GOT3 (cell line): ENCODE data around the gene ASB11.

Source experiments
- DNase-seq: peaks from one replicate; lab custom pipeline; 2025; ENCODE audit warnings: mixed read lengths; lab: John Stamatoyannopoulos, UW

The ASB11 gene

GRCh38 chrX:15315509-15315908 lies at the start of gene ASB11:
TSS of gene ASB11 (minus strand) at chrX:15315640. CDS start at chrX:15315605, 35 bp downstream.
- no peak for DNase-seq

GRCh38 chrX:15359701-15360100 lies 44.3 kb upstream of the ASB11 start:
- no peak for DNase-seq

- DNase-seq: no peak
Observed at GRCh38 chrX:15358533-15358932, 43.1 kb upstream of the ASB11 start.

- no peak for DNase-seq
Observed at GRCh38 chrX:15356444-15356843, 41.0 kb upstream of the ASB11 start.

GRCh38 chrX:15350329-15350996 lies 35.0 kb upstream of the ASB11 start:
- DNase-seq: no peak

GRCh38 chrX:15349046-15349445 lies 33.6 kb upstream of the ASB11 start:
- no peak for DNase-seq

GRCh38 chrX:15345976-15346375 lies 30.5 kb upstream of the ASB11 start:
- DNase-seq: no peak

GRCh38 chrX:15344106-15344505 lies 28.7 kb upstream of the ASB11 start:
- DNase-seq: no peak

- DNase-seq: no peak
Observed at GRCh38 chrX:15343075-15343476, 27.6 kb upstream of the ASB11 start.

- no peak for DNase-seq
Observed at GRCh38 chrX:15340867-15341266, 25.4 kb upstream of the ASB11 start.

- DNase-seq: no peak
Observed at GRCh38 chrX:15336023-15336413, 20.6 kb upstream of the ASB11 start.

- peak; percentile 97 for DNase-seq
Observed at GRCh38 chrX:15335135-15336022, 19.9 kb upstream of the ASB11 start, which contains the start of gene PIGA. TSS of gene PIGA (minus strand) at chrX:15335523. CDS start at chrX:15331930, 3,593 bp downstream.

GRCh38 chrX:15334561-15334960 lies 19.1 kb upstream of the ASB11 start:
- no peak for DNase-seq

- DNase-seq: no peak
Observed at GRCh38 chrX:15328821-15329220, 13.4 kb upstream of the ASB11 start.

- DNase-seq: no peak
Observed at GRCh38 chrX:15328131-15328530, 12.7 kb upstream of the ASB11 start.

GRCh38 chrX:15322472-15322871 lies 7.0 kb upstream of the ASB11 start:
- DNase-seq: no peak

- no peak for DNase-seq
Observed at GRCh38 chrX:15322072-15322471, 6.6 kb upstream of the ASB11 start.

GRCh38 chrX:15321447-15321846 lies 6.0 kb upstream of the ASB11 start:
- DNase-seq: no peak

GRCh38 chrX:15320297-15320696 lies 4.9 kb upstream of the ASB11 start:
- DNase-seq: no peak

GRCh38 chrX:15319075-15319474 lies 3.6 kb upstream of the ASB11 start:
- no peak for DNase-seq

- no peak for DNase-seq
Observed at GRCh38 chrX:15314472-15314871, 968 bp downstream of the ASB11 start.

- no peak for DNase-seq
Observed at GRCh38 chrX:15311119-15311518, 4.3 kb downstream of the ASB11 start.

GRCh38 chrX:15310117-15310516 lies 5.3 kb downstream of the ASB11 start:
- no peak for DNase-seq
